ENCODE measurements around the gene CWC15.

DNA sequence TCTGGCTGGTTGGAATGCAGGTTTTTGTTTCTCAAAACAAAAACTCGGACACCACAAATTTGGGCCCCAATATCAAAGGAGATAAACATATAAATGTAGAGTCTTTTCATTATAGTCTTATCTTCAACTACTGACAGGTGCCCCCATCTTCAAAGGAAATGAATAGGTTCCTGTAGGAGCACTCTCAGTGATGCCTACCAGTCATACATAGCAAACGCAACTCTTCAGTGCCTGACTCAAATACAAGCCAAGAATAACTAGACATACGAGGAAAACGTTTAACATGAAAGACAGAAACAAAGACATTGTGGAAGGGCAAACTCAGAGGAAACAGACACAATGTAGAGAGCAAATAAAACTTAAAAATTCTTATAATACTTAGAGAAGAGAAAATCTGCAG, 14.0 kb upstream of the CWC15 start:
- TF ChIP-seq, protein P1, sequence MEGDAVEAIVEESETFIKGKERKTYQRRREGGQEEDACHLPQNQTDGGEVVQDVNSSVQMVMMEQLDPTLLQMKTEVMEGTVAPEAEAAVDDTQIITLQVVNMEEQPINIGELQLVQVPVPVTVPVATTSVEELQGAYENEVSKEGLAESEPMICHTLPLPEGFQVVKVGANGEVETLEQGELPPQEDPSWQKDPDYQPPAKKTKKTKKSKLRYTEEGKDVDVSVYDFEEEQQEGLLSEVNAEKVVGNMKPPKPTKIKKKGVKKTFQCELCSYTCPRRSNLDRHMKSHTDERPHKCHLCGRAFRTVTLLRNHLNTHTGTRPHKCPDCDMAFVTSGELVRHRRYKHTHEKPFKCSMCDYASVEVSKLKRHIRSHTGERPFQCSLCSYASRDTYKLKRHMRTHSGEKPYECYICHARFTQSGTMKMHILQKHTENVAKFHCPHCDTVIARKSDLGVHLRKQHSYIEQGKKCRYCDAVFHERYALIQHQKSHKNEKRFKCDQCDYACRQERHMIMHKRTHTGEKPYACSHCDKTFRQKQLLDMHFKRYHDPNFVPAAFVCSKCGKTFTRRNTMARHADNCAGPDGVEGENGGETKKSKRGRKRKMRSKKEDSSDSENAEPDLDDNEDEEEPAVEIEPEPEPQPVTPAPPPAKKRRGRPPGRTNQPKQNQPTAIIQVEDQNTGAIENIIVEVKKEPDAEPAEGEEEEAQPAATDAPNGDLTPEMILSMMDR (IDR thresholded peaks at IDR 0.05; ENCODE audit: low read depth, low read length), result no peak
- TF ChIP-seq EZH2phosphoT487 (IDR thresholded peaks at IDR 0.05; ENCODE audit: low read depth), result no peak

All from OCI-LY3 (cell line).